ENCODE measurements around the gene SGK2. TPM values are rescaled to one million over a fixed set of nuclear protein-coding genes. Genes with fewer than 3 reads are reported as not detected.

Gene SGK2
- total and polyA plus RNA-seq, 2 of the 13 experiments (the other 11 are each of a cell fraction or from before 2014, with no cell fraction given): 6.2 to 29.4 TPM

GRCh38 chr20:43530321-43531090 is 28.3 kb upstream of the SGK2 start (continued):
- TF ChIP-seq, protein P1, sequence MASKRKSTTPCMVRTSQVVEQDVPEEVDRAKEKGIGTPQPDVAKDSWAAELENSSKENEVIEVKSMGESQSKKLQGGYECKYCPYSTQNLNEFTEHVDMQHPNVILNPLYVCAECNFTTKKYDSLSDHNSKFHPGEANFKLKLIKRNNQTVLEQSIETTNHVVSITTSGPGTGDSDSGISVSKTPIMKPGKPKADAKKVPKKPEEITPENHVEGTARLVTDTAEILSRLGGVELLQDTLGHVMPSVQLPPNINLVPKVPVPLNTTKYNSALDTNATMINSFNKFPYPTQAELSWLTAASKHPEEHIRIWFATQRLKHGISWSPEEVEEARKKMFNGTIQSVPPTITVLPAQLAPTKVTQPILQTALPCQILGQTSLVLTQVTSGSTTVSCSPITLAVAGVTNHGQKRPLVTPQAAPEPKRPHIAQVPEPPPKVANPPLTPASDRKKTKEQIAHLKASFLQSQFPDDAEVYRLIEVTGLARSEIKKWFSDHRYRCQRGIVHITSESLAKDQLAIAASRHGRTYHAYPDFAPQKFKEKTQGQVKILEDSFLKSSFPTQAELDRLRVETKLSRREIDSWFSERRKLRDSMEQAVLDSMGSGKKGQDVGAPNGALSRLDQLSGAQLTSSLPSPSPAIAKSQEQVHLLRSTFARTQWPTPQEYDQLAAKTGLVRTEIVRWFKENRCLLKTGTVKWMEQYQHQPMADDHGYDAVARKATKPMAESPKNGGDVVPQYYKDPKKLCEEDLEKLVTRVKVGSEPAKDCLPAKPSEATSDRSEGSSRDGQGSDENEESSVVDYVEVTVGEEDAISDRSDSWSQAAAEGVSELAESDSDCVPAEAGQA (IDR thresholded peaks at IDR 0.05; ENCODE audit: low read depth): peak; percentile 54; the same call in 1 of the 2 replicates
- TF ChIP-seq, protein P1 (CRISPR knock-in tag; IDR thresholded peaks at IDR 0.05; ENCODE audit: borderline replicate concordance): peak; percentile 6; the same call in 1 of the 2 replicates
- TF ChIP-seq DMAP1 (CRISPR knock-in tag; IDR thresholded peaks at IDR 0.05): peak; percentile 87
- TF ChIP-seq MAFF (IDR thresholded peaks at IDR 0.05; ENCODE audit: low read depth, low read length): peak; percentile 36; the same call in 1 of the 2 replicates
- TF ChIP-seq CAMTA2 (CRISPR knock-in tag; IDR thresholded peaks at IDR 0.05; ENCODE audit: borderline replicate concordance): peak; percentile 56; the same call in 1 of the 2 replicates
- no peak for TF ChIP-seq MATR3 (CRISPR knock-in tag; IDR thresholded peaks at IDR 0.05)
- TF ChIP-seq, protein P2, sequence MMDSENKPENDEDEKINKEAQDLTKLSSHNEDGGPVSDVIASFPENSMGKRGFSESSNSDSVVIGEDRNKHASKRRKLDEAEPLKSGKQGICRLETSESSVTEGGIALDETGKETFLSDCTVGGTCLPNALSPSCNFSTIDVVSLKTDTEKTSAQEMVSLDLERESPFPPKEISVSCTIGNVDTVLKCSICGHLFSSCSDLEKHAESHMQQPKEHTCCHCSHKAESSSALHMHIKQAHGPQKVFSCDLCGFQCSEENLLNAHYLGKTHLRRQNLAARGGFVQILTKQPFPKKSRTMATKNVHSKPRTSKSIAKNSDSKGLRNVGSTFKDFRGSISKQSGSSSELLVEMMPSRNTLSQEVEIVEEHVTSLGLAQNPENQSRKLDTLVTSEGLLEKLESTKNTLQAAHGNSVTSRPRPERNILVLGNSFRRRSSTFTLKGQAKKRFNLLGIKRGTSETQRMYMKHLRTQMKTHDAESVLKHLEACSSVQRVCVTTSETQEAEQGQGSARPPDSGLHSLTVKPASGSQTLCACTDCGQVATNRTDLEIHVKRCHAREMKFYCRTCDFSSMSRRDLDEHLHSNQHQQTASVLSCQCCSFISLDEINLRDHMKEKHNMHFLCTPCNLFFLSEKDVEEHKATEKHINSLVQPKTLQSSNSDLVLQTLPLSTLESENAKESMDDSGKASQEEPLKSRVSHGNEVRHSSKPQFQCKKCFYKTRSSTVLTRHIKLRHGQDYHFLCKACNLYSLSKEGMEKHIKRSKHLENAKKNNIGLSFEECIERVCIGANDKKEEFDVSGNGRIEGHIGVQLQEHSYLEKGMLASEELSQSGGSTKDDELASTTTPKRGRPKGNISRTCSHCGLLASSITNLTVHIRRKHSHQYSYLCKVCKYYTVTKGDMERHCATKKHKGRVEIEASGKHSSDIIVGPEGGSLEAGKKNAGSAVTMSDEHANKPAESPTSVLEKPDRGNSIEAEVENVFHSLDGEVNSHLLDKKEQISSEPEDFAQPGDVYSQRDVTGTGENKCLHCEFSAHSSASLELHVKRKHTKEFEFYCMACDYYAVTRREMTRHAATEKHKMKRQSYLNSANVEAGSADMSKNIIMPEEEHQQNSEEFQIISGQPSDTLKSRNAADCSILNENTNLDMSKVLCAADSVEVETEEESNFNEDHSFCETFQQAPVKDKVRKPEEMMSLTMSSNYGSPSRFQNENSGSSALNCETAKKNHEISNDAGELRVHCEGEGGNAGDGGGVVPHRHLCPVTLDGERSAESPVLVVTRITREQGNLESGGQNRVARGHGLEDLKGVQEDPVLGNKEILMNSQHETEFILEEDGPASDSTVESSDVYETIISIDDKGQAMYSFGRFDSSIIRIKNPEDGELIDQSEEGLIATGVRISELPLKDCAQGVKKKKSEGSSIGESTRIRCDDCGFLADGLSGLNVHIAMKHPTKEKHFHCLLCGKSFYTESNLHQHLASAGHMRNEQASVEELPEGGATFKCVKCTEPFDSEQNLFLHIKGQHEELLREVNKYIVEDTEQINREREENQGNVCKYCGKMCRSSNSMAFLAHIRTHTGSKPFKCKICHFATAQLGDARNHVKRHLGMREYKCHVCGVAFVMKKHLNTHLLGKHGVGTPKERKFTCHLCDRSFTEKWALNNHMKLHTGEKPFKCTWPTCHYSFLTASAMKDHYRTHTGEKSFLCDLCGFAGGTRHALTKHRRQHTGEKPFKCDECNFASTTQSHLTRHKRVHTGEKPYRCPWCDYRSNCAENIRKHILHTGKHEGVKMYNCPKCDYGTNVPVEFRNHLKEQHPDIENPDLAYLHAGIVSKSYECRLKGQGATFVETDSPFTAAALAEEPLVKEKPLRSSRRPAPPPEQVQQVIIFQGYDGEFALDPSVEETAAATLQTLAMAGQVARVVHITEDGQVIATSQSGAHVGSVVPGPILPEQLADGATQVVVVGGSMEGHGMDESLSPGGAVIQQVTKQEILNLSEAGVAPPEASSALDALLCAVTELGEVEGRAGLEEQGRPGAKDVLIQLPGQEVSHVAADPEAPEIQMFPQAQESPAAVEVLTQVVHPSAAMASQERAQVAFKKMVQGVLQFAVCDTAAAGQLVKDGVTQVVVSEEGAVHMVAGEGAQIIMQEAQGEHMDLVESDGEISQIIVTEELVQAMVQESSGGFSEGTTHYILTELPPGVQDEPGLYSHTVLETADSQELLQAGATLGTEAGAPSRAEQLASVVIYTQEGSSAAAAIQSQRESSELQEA (CRISPR knock-in tag; IDR thresholded peaks at IDR 0.05; ENCODE audit: not compliant biosample characterization): peak; percentile 79
- TF ChIP-seq IKZF4 (CRISPR knock-in tag; IDR thresholded peaks at IDR 0.05; ENCODE audit: borderline replicate concordance, low read depth, not compliant biosample characterization): peak; percentile 95
- TF ChIP-seq, protein P3, sequence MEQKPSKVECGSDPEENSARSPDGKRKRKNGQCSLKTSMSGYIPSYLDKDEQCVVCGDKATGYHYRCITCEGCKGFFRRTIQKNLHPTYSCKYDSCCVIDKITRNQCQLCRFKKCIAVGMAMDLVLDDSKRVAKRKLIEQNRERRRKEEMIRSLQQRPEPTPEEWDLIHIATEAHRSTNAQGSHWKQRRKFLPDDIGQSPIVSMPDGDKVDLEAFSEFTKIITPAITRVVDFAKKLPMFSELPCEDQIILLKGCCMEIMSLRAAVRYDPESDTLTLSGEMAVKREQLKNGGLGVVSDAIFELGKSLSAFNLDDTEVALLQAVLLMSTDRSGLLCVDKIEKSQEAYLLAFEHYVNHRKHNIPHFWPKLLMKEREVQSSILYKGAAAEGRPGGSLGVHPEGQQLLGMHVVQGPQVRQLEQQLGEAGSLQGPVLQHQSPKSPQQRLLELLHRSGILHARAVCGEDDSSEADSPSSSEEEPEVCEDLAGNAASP (CRISPR knock-in tag; IDR thresholded peaks at IDR 0.05; ENCODE audit: borderline replicate concordance): peak; percentile 76
- TF ChIP-seq SETDB1 (CRISPR knock-in tag; IDR thresholded peaks at IDR 0.05; ENCODE audit: borderline replicate concordance): peak; percentile 86
- TF ChIP-seq ZNF619 (CRISPR knock-in tag; IDR thresholded peaks at IDR 0.05): peak; percentile 99
- TF ChIP-seq SMAD9 (CRISPR knock-in tag; IDR thresholded peaks at IDR 0.05): peak; percentile 95
- TF ChIP-seq ZSCAN20 (CRISPR knock-in tag; IDR thresholded peaks at IDR 0.05; ENCODE audit: borderline replicate concordance): no peak

Data from HepG2 (cell line).